ENCODE data around the gene DAZ3. TPM values are rescaled to one million over a fixed set of nuclear protein-coding genes. Genes with fewer than 3 reads are reported as not detected.

Gene DAZ3
- not detected in 2 replicates for polyA plus RNA-seq

GRCh38 chrY:24813293-24813692 lies at the start of gene DAZ3:
Gene DAZ3, minus strand, starts transcription at chrY:24813393. Its CDS starts 208 bp downstream, at chrY:24813185.

GRCh38 chrY:24833619-24834018 lies 20.4 kb upstream of the DAZ3 start, which contains the start of gene DAZ4:
Gene DAZ4, plus strand, starts transcription at chrY:24833919. Its CDS starts 208 bp downstream, at chrY:24834127.

Other genes with a start within 250 kb of the DAZ3 start
- not detected in 2 replicates for gene BPY2B, start 195.4 kb downstream of the DAZ3 start, polyA plus RNA-seq
- gene DAZ4, start 20.5 kb upstream of the DAZ3 start, polyA plus RNA-seq, result not detected in 2 replicates
- not detected in 2 replicates for gene BPY2C, start 238.7 kb upstream of the DAZ3 start, polyA plus RNA-seq